ENCODE results near the gene CKM. TPM values are rescaled to one million over a fixed set of nuclear protein-coding genes. Genes with fewer than 3 reads are reported as not detected.

The CKM gene
- total RNA-seq, 1 donor from 2014 or later: not detected

DNA sequence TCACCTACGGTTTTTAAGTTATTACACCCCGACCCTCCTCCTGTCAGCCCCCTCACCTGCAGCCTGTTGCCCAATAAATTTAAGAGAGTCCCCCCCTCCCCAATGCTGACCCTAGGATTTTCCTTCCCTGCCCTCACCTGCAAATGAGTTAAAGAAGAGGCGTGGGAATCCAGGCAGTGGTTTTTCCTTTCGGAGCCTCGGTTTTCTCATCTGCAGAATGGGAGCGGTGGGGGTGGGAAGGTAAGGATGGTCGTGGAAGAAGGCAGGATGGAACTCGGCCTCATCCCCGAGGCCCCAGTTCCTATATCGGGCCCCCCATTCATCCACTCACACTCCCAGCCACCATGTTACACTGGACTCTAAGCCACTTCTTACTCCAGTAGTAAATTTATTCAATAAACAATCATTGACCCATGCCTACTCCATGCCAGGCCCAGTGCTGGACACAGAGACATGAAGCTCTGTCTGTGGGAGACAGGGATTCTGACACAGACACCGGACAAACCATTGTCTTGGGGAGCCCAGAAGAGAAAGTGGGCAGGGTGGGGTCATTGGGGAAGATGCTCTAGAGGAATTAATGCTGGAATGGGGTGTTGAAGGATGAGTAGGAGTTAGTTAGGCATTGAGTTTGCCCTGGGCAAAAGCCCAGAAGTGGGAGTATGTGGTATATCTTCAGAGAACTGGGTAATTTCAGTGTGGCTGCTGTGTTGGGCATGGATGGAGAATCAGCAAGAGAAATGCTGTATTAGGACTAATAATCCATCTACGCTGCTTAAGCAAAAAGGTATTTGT lies 19.2 kb downstream of the CKM start:
- Histone ChIP-seq H3K79me2 (ENCODE audit: insufficient read depth, low read length) (no peaks in the 10 kb centered on the region), H3K4me2 (ENCODE audit: low read length) (no peak overlapping the region), H3K36me3 (ENCODE audit: insufficient read depth, low read length) (no peaks in the 10 kb centered on the region), H2AFZ (ENCODE audit: low read depth, low read length) (no peak overlapping the region), H3K9me3 (ENCODE audit: insufficient read depth, low read depth, low read length) (no peaks in the 10 kb centered on the region), H3K4me3 (ENCODE audit: insufficient read depth, low read depth, low read length) (no peak overlapping the region), H3K9ac (ENCODE audit: low read length) (no peak overlapping the region), H3K27ac (ENCODE audit: low read depth, low read length) (no peak overlapping the region), H3K4me1 (ENCODE audit: insufficient read depth, low read length) (peaks cover 3% of the 10 kb centered on the region), H4K20me1 (ENCODE audit: insufficient read depth, low read length) (peaks cover 4% of the 10 kb centered on the region), H3K27me3 (ENCODE audit: insufficient read depth, low read length) (no peaks in the 10 kb centered on the region)
- H3K4me1 Mint-ChIP-seq (ENCODE audit: low read depth, unreplicated experiment): peaks cover 4% of the 10 kb centered on the region
- peak overlapping the region; percentile 47 for H3K27ac Mint-ChIP-seq (ENCODE audit: unreplicated experiment)
- no peak overlapping the region for H3K4me3 Mint-ChIP-seq (ENCODE audit: unreplicated experiment)
- DNase-seq (ENCODE audit: low read depth) (no peak), FAIRE-seq (no peak)
- TF ChIP-seq, protein P1, sequence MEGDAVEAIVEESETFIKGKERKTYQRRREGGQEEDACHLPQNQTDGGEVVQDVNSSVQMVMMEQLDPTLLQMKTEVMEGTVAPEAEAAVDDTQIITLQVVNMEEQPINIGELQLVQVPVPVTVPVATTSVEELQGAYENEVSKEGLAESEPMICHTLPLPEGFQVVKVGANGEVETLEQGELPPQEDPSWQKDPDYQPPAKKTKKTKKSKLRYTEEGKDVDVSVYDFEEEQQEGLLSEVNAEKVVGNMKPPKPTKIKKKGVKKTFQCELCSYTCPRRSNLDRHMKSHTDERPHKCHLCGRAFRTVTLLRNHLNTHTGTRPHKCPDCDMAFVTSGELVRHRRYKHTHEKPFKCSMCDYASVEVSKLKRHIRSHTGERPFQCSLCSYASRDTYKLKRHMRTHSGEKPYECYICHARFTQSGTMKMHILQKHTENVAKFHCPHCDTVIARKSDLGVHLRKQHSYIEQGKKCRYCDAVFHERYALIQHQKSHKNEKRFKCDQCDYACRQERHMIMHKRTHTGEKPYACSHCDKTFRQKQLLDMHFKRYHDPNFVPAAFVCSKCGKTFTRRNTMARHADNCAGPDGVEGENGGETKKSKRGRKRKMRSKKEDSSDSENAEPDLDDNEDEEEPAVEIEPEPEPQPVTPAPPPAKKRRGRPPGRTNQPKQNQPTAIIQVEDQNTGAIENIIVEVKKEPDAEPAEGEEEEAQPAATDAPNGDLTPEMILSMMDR (IDR thresholded peaks at IDR 0.05; ENCODE audit: insufficient read depth, low read depth, low read length): no peak
- no peak for TF ChIP-seq EZH2 (IDR thresholded peaks at IDR 0.05; ENCODE audit: insufficient read depth, low read length)
- H3K36me3 Mint-ChIP-seq (ENCODE audit: low read depth, unreplicated experiment): peaks cover 24% of the 10 kb centered on the region
- H3K9me3 Mint-ChIP-seq (ENCODE audit: unreplicated experiment): no peaks in the 10 kb centered on the region
- H3K27me3 Mint-ChIP-seq (ENCODE audit: low read depth, unreplicated experiment): no peaks in the 10 kb centered on the region

DNA sequence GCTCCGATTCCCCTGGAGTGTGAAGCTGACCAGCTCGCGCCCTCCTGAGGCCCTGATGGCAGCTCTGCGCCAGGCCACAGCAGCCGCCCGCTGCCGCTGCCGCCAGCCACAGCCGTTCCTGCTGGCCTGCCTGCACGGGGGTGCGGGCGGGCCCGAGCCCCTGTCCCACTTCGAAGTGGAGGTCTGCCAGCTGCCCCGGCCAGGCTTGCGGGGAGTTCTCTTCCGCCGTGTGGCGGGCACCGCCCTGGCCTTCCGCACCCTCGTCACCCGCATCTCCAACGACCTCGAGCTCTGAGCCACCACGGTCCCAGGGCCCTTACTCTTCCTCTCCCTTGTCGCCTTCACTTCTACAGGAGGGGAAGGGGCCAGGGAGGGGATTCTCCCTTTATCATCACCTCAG lies 20.3 kb downstream of the CKM start:
- Mint-ChIP-seq H3K4me3 (ENCODE audit: unreplicated experiment) (no peak overlapping the region), H3K27ac (ENCODE audit: unreplicated experiment) (no peak overlapping the region), H3K36me3 (ENCODE audit: low read depth, unreplicated experiment) (peaks cover 29% of the 10 kb centered on the region), H3K27me3 (ENCODE audit: low read depth, unreplicated experiment) (no peaks in the 10 kb centered on the region), H3K4me1 (ENCODE audit: low read depth, unreplicated experiment) (peaks cover 4% of the 10 kb centered on the region), H3K9me3 (ENCODE audit: unreplicated experiment) (no peaks in the 10 kb centered on the region)
- no peak overlapping the region for H3K9ac ChIP-seq (ENCODE audit: low read length)
- H3K27me3 ChIP-seq (ENCODE audit: insufficient read depth, low read length): no peaks in the 10 kb centered on the region
- no peaks in the 10 kb centered on the region for H3K79me2 ChIP-seq (ENCODE audit: insufficient read depth, low read length)
- peaks cover 4% of the 10 kb centered on the region for H4K20me1 ChIP-seq (ENCODE audit: insufficient read depth, low read length)
- no peak overlapping the region for H3K27ac ChIP-seq (ENCODE audit: low read depth, low read length)
- no peak for DNase-seq (ENCODE audit: low read depth)
- TF ChIP-seq, protein P1 (IDR thresholded peaks at IDR 0.05; ENCODE audit: insufficient read depth, low read depth, low read length): no peak
- TF ChIP-seq EZH2 (IDR thresholded peaks at IDR 0.05; ENCODE audit: insufficient read depth, low read length): no peak
- H2AFZ ChIP-seq (ENCODE audit: low read depth, low read length): no peak overlapping the region
- no peak for FAIRE-seq
- H3K9me3 ChIP-seq (ENCODE audit: insufficient read depth, low read depth, low read length): no peaks in the 10 kb centered on the region
- H3K36me3 ChIP-seq (ENCODE audit: insufficient read depth, low read length): no peaks in the 10 kb centered on the region
- peaks cover 3% of the 10 kb centered on the region for H3K4me1 ChIP-seq (ENCODE audit: insufficient read depth, low read length)
- H3K4me3 ChIP-seq (ENCODE audit: insufficient read depth, low read depth, low read length): no peak overlapping the region
- no peak overlapping the region for H3K4me2 ChIP-seq (ENCODE audit: low read length)

DNA sequence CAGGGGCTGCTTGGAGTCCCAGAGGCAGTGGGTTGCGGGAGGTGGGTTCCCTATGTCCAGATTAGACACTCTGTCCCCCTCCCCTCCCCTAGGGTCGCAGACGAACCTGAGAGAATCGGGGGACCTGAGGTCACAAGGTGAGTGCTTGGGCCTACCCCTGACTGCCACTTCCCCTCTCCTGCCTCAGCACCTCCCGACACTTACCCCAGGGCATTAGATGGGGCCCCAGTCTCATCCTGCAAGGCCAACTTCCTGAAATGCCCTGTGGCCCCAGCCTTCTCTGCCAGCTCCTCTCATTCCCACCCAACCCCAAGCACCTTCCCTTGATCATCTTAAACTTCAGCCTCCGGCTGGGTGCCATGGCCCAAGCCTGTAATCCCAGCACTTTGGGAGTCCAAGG lies 23.0 kb downstream of the CKM start:
- Mint-ChIP-seq H3K9me3 (ENCODE audit: unreplicated experiment) (no peaks in the 10 kb centered on the region), H3K27ac (ENCODE audit: unreplicated experiment) (no peak overlapping the region), H3K36me3 (ENCODE audit: low read depth, unreplicated experiment) (peaks cover 41% of the 10 kb centered on the region), H3K4me1 (ENCODE audit: low read depth, unreplicated experiment) (peaks cover 1% of the 10 kb centered on the region), H3K27me3 (ENCODE audit: low read depth, unreplicated experiment) (no peaks in the 10 kb centered on the region), H3K4me3 (ENCODE audit: unreplicated experiment) (no peak overlapping the region)
- Histone ChIP-seq H4K20me1 (ENCODE audit: insufficient read depth, low read length) (no peaks in the 10 kb centered on the region), H3K36me3 (ENCODE audit: insufficient read depth, low read length) (no peaks in the 10 kb centered on the region), H3K4me3 (ENCODE audit: insufficient read depth, low read depth, low read length) (no peak overlapping the region), H3K4me1 (ENCODE audit: insufficient read depth, low read length) (no peaks in the 10 kb centered on the region), H3K27me3 (ENCODE audit: insufficient read depth, low read length) (no peaks in the 10 kb centered on the region), H3K4me2 (ENCODE audit: low read length) (no peak overlapping the region), H2AFZ (ENCODE audit: low read depth, low read length) (no peak overlapping the region), H3K27ac (ENCODE audit: low read depth, low read length) (no peak overlapping the region), H3K9me3 (ENCODE audit: insufficient read depth, low read depth, low read length) (no peaks in the 10 kb centered on the region), H3K9ac (ENCODE audit: low read length) (no peak overlapping the region), H3K79me2 (ENCODE audit: insufficient read depth, low read length) (no peaks in the 10 kb centered on the region)
- FAIRE-seq: no peak
- no peak for DNase-seq (ENCODE audit: low read depth)
- TF ChIP-seq EZH2 (IDR thresholded peaks at IDR 0.05; ENCODE audit: insufficient read depth, low read length): no peak
- TF ChIP-seq, protein P1 (IDR thresholded peaks at IDR 0.05; ENCODE audit: insufficient read depth, low read depth, low read length): no peak

Data from astrocyte (in vitro differentiated cells and primary cell).